GM12878 (cell line): ENCODE results near the gene LDHA. TPM values are rescaled to one million over a fixed set of nuclear protein-coding genes. Genes with fewer than 3 reads are reported as not detected.

ENCODE experiments used
- BMI1 ChIP-seq: fragments of 450-650 bp; IDR thresholded peaks from 2 replicates; pipeline ENCODE4 v1.6.1; 2016; ENCODE audit warnings: mild to moderate bottlenecking, moderate library complexity, borderline replicate concordance
- POLR2AphosphoS5 ChIP-seq: IDR thresholded peaks from 2 replicates; pipeline ENCODE4 v1.6.1; 2011; ENCODE audit warnings: mild to moderate bottlenecking, low read length, inconsistent platforms
- polyA plus RNA-seq, 11 experiments: library from polyadenylated mRNA; depleted of rRNA in 4 of 11; unstranded in 6 of 11; stranded (reverse) in 5 of 11; fragments of >200 nt; fragmentation: Nextera tagmentation in 4 of 11; fragmentation: Illumina TruSeq in 1 of 11; extraction: Ambion mirVana in 4 of 11; extraction: Trizol in 1 of 11; gene quantifications; 1 replicate in 1 of 11; 2 replicates in 10 of 11; pipeline versions ENCODE4 v1.2.1 to v1.2.3, GENCODE V29; 2011 to 2016; ENCODE audit warnings: inconsistent platforms in 2 of 11, missing spikeins in 2 of 11, low read depth in 1 of 11
- total RNA-seq, 4 experiments: library from RNA; depleted of rRNA in 3 of 4; stranded (reverse); fragments of >200 nt in 3 of 4; fragmentation: Illumina TruSeq in 1 of 4; extraction: Trizol in 1 of 4; gene quantifications; 2 replicates each; pipeline versions ENCODE4 v1.2.1 to v1.2.3, GENCODE V29; 2013 to 2021
- TF ChIP-seq, protein P1 (sequence below): fragments of 450-650 bp; IDR thresholded peaks from 2 replicates; pipeline ENCODE4 v1.6.1; 2016; ENCODE audit warnings: mild to moderate bottlenecking, moderate library complexity, borderline replicate concordance
- TF ChIP-seq, protein P2 (sequence below): fragments of 450-650 bp; IDR thresholded peaks from 2 replicates; pipeline ENCODE4 v1.6.1; 2017; ENCODE audit warnings: borderline replicate concordance
- TF ChIP-seq, protein P3 (sequence below): fragments of 450-650 bp; IDR thresholded peaks from 2 replicates; pipeline ENCODE4 v1.6.1; 2017; ENCODE audit warnings: mild to moderate bottlenecking

Gene LDHA
- total and polyA plus RNA-seq, 10 of the 15 experiments (the other 5 are each of a cell fraction or from before 2014, with no cell fraction given) = 773 to 2,300 (median 1,367) TPM

DNA sequence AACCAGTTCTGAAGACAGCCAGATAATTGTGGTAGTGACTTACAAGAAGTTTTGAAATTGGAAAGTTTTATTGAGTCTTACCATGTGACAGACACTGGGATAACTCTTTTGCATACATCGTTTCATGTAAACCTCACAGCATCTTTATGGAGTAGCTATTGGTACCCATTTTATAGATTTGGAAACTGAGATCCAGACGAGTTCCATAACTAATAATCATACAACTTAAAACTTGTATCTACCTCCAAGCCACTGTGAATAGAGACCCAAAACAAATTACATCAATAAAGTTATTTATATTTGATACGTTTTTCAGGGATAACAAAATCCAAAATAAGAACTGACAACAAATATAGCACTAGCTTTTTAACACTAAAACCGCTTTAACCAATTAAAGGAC lies 35.7 kb upstream of the LDHA start (continued):
- TF ChIP-seq, protein P1, sequence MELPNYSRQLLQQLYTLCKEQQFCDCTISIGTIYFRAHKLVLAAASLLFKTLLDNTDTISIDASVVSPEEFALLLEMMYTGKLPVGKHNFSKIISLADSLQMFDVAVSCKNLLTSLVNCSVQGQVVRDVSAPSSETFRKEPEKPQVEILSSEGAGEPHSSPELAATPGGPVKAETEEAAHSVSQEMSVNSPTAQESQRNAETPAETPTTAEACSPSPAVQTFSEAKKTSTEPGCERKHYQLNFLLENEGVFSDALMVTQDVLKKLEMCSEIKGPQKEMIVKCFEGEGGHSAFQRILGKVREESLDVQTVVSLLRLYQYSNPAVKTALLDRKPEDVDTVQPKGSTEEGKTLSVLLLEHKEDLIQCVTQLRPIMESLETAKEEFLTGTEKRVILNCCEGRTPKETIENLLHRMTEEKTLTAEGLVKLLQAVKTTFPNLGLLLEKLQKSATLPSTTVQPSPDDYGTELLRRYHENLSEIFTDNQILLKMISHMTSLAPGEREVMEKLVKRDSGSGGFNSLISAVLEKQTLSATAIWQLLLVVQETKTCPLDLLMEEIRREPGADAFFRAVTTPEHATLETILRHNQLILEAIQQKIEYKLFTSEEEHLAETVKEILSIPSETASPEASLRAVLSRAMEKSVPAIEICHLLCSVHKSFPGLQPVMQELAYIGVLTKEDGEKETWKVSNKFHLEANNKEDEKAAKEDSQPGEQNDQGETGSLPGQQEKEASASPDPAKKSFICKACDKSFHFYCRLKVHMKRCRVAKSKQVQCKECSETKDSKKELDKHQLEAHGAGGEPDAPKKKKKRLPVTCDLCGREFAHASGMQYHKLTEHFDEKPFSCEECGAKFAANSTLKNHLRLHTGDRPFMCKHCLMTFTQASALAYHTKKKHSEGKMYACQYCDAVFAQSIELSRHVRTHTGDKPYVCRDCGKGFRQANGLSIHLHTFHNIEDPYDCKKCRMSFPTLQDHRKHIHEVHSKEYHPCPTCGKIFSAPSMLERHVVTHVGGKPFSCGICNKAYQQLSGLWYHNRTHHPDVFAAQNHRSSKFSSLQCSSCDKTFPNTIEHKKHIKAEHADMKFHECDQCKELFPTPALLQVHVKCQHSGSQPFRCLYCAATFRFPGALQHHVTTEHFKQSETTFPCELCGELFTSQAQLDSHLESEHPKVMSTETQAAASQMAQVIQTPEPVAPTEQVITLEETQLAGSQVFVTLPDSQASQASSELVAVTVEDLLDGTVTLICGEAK = no peak
- no peak for TF ChIP-seq POLR2AphosphoS5
- TF ChIP-seq, protein P2, sequence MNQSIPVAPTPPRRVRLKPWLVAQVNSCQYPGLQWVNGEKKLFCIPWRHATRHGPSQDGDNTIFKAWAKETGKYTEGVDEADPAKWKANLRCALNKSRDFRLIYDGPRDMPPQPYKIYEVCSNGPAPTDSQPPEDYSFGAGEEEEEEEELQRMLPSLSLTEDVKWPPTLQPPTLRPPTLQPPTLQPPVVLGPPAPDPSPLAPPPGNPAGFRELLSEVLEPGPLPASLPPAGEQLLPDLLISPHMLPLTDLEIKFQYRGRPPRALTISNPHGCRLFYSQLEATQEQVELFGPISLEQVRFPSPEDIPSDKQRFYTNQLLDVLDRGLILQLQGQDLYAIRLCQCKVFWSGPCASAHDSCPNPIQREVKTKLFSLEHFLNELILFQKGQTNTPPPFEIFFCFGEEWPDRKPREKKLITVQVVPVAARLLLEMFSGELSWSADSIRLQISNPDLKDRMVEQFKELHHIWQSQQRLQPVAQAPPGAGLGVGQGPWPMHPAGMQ = no peak
- no peak for TF ChIP-seq BMI1
- TF ChIP-seq, protein P3, sequence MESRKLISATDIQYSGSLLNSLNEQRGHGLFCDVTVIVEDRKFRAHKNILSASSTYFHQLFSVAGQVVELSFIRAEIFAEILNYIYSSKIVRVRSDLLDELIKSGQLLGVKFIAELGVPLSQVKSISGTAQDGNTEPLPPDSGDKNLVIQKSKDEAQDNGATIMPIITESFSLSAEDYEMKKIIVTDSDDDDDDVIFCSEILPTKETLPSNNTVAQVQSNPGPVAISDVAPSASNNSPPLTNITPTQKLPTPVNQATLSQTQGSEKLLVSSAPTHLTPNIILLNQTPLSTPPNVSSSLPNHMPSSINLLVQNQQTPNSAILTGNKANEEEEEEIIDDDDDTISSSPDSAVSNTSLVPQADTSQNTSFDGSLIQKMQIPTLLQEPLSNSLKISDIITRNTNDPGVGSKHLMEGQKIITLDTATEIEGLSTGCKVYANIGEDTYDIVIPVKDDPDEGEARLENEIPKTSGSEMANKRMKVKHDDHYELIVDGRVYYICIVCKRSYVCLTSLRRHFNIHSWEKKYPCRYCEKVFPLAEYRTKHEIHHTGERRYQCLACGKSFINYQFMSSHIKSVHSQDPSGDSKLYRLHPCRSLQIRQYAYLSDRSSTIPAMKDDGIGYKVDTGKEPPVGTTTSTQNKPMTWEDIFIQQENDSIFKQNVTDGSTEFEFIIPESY = no peak
- TF ChIP-seq, all 136 proteins: peak for 0
